GM21515 (cell line): Measurements from ENCODE around the gene NMT1.

Experiments
- ATAC-seq: cut with Tn5 transposase; IDR thresholded peaks from one replicate; pipeline ENCODE4 v1.9.1; 2021; ENCODE audit not compliant: unreplicated experiment

NMT1 gene

DNA sequence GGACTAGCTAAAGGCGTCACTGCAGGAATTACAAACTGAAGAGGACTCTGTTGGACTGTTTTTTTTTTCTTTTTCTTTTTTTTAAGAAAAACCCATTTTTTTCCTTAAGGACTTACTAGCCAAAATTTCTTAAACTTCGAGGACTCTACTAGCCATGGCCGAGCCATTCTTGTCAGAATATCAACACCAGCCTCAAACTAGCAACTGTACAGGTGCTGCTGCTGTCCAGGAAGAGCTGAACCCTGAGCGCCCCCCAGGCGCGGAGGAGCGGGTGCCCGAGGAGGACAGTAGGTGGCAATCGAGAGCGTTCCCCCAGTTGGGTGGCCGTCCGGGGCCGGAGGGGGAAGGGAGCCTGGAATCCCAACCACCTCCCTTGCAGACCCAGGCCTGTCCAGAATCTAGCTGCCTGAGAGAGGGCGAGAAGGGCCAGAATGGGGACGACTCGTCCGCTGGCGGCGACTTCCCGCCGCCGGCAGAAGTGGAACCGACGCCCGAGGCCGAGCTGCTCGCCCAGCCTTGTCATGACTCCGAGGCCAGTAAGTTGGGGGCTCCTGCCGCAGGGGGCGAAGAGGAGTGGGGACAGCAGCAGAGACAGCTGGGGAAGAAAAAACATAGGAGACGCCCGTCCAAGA is 88.0 kb downstream of the NMT1 start:
- ATAC-seq, result no peak

- ATAC-seq, result no peak
Observed at GRCh38 chr17:45149669-45150664, 88.8 kb downstream of the NMT1 start.

DNA sequence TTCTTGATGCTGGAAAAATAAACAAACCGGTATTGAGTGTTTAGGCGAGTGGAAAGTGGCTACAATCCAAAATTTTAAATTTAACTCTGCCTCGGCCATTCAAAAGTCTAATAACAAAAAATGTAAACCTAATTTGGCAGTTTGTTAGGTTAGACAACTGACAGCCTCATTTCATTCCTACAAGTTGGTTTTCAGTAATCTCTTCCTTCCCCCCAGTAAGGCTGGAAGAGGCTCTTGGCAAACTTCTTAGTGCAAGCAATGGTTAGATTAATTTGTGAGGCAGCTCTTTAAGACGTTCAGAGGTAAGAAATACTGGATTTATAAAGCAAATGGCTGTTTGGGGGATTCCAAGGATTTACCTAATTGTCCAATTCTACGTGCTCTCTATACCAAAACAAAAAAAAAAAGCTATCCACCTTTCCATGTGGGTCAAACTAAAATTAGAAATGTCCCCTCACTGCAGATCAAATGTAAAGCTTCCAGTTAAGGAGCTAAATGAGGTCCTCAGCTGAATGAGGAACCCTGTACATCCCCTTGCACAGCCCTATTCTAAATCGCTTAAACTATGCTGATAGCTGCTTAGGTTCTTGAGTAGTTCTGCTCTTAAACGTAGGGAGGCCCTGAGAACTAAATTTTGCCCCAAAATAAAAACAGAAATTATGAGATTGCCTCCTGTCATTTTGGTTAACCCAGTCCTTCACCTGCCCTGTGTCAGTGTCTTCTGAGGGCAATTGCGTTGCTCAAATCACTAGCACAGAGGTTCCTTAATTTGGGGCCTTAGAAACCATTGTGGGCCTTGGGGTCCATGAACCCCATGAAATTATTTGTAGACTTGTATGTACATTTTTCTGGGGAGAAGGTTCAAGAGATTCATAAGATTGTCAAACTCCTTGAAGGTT is 90.0 kb downstream of the NMT1 start:
- no peak for ATAC-seq

DNA sequence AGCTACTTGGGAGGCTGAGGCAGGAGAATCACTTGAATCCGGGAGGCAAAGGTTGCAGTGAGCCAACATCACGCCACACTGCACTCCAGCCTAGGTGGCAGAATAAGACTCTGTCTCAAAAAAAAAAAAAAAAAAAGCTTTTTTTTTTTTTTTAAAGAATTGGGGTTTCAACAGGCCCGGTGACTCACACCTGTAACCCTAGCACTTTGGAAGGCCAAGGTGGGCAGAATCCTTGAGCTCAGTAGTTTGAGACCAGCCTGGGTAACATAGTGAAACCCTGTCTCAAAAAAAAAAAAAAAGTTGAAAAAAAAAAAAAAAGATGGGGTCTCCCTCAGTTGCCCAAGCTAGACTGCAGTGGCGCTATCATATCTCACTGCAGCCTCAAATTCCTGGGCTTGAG is 93.9 kb downstream of the NMT1 start:
- no peak for ATAC-seq

- ATAC-seq, result no peak
Observed at GRCh38 chr17:45155483-45155882, 94.4 kb downstream of the NMT1 start.

DNA sequence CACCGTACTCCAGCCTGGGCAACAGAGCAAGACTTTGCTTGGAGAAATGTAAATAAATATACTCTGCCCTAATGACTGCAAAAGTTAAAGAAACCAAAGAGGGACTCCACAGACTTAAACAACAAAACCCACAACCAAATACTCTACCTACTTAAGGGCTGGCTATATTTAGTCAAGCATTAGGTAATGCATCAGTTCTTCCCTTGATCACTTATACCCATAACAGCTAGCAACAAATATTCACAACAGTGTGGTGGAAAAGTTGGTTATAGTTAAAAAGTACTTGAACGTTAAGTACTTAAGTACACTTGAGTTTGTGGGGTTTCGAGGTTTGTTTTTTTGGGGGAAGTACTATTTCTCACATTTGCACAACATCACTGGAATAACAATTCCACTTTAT is 95.1 kb downstream of the NMT1 start:
- ATAC-seq, result no peak
